Cortex of kidney (tissue), 1 donor: ENCODE data around the gene EIF3K.

Experiments used
- DNase-seq: peaks from one replicate; lab custom pipeline; 2025; lab: John Stamatoyannopoulos, UW

The EIF3K gene

DNA sequence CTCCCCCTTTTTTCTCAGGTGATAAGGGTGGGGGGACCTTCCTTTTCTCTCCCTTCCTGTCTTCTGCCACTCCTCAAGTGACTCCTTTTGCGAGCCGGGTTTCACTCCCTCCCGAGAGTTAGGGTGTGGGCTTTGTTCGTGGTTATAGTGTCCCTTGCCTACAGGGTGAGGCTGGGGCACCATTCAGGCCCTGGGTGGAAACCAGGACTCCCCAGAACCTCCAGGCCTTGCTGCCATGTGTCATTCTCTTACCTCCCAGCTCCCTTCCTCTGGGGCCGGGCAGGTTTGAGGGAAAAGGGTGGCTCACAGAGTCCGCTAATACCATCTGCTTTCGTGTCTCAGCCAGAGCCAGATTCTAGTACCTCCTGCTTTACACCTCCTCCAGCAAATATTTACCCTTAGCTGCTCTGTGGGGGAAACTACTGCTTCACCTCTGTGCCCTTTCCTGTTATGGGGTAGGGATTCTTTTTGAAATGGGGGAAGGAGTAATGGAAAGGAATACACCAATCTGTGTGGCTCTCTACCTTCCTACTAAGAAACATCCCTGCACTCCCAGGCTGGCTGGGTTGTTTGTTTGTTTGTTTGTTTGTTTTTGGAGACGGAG is 31.3 kb downstream of the EIF3K start:
- DNase-seq = no peak

GRCh38 chr19:38650911-38651584 is 32.1 kb downstream of the EIF3K start:
- no peak for DNase-seq

DNA sequence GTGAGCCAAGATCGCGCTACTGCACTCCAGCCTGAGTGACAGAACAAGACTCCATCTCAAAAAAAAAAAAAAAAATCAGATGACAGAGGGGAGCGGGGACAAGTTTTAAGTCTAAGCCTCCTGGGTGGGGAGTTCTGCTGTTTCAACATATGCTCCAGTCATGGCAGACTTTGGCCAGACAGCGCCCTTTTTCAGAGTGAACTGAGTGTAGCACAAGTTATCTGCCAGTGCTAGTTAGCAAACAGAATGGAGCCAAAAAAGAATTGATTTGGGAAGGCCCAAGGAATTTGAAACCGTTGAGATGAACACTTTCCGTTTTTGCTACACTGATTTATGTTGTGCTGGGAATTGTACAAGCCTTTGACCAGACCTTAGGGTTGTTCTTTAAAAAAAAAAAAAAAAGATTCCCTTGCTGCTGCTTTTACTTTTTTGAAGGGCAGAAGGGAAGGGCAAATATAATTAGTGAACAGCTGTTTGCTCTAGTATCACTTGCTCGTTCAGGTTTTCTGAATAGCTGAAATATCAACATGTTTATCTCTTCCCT is 34.1 kb downstream of the EIF3K start:
- DNase-seq = no peak

- DNase-seq = no peak
These were observed 35.7 kb downstream of the EIF3K start for GRCh38 chr19:38654628-38655055.

- no peak for DNase-seq
These were observed 36.3 kb downstream of the EIF3K start for GRCh38 chr19:38655148-38655824.

GRCh38 chr19:38656171-38656981 is 37.4 kb downstream of the EIF3K start:
- no peak for DNase-seq

DNA sequence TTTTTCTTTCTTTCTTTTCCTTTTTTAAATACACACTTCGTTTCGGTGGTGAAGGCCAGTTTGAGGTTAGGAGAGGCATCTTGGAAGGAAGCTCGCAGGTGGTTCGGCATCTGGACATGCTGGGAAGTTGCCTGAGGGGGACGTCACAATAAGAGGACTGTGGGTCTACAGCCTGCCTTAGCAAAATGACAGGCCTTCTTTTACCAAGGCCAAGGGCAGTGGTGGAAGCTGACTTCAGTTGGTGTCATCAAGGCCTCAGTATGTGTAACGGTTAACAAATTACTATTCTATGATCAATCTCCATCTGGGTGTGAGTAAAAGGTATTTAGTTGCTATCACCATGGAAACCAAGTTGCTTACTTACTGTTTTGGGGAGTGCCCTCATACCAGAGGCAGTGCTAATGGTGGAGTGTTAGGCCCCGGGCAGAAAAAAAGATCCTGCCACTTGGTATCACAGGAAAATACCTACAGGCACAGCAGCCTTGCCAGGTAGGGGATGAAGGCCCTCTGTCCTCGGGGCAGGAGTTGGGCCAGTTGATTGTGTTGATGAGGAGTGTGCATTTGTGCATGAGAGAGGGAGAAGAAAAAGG is 38.7 kb downstream of the EIF3K start:
- no peak for DNase-seq

- DNase-seq = no peak
These were observed 39.7 kb downstream of the EIF3K start for GRCh38 chr19:38658462-38659306.

DNA sequence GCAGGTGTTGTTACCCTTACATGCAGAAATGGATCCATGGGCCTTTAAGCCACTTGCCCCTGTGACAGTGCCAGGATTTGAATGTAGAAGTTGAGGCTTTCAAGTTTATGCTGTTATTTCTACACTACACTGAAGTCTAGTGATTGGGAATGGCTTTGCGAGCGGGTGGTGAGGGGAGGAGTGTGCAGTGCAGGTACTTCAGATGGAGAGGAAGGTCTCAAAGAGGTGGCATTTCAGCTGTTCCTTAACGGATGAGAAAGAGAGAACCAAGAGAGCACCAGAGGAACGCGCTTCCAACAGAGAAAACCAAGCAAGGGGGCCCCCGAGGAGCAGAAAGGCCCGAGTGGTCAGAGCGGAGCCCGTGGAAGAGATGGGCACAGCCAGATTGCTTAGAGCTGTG is 41.7 kb downstream of the EIF3K start:
- no peak for DNase-seq

DNA sequence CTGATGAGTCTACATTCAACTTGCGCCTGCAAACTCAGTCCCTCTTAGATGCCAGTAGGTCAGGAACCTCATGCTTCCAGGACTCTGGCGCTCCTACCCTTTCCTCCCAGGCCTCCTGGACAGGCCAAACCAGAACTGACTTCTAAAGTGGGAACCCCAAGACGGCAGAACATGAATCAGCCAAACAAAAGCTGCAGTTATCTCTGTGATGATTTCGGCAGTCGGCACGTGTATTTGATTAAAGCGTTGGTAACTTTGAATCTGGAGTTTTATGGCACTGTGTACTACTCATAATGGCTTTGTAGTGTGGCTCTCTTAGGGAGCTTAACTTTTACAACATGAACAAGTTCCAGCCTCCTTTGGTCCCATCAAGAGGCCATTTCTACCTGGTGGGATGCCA is 42.1 kb downstream of the EIF3K start:
- DNase-seq = no peak

DNA sequence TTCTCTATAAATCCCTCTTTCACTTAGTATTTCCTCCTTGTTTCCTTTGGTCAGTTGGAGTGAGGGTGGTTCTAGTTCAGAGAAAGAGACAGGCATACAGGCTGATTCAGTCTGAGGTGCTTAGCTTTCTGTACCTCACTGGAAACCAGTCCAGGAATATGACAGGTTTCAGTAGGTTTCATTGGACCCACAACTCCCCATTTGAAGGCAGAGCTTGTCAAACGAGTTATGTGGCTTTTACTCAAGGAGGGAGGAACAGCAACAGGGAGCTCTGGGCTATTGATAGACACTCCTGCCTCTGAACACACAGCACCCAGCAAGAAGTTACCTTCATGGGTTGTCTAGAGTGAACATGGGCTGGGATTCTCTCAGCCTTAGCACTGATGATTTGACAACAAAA is 43.0 kb downstream of the EIF3K start:
- DNase-seq = no peak

- DNase-seq = no peak
These were observed 43.7 kb downstream of the EIF3K start for GRCh38 chr19:38662537-38663155.

- DNase-seq = no peak
These were observed 44.2 kb downstream of the EIF3K start for GRCh38 chr19:38663156-38663651.

GRCh38 chr19:38663957-38664502 is 45.0 kb downstream of the EIF3K start:
- no peak for DNase-seq

DNA sequence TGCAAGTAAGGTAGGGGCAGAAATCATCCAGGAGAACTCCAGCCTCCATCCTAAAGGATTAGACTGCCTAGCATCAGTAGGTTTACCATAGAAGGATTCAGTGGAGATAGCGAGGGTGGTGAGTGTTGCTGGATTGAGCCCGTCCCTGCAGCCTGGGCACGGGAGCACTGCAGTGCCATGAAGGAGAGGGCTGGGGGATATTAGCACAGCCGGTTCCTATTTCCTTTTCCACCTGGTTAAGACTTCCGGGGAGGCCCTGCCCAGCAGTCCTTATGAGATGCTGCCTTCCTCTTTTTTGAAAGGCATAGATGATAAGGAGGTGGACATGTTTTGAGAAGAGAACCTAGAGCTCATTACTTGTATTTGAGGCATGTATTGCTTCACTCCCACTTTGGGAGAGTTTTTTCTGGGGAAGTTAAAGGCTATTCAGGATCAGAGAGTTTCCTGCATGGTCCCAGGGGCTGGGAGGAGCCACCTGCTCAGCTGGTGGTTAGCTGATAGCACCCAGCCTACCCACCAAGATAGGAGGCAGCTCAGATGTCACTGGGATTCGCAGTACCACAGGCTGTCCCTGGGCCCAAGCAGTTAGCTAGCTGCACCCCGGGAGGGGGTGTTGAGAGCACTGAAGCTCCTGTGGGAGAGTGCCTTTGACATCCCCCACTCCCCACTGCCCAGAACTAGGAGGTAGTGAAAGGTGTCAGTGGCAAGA is 45.7 kb downstream of the EIF3K start:
- DNase-seq = no peak

GRCh38 chr19:38665219-38665931 is 46.4 kb downstream of the EIF3K start:
- DNase-seq = no peak

GRCh38 chr19:38665950-38666662 is 47.1 kb downstream of the EIF3K start:
- DNase-seq = no peak
